ENCODE data around the gene MAP6D1. TPM values are rescaled to one million over a fixed set of nuclear protein-coding genes. Genes with fewer than 3 reads are reported as not detected.

MAP6D1 gene
- total and polyA plus RNA-seq, 9 of the 15 experiments (the other 6 are each of a cell fraction or from before 2014, with no cell fraction given): 0.16 to 1.5 (median 0.44) TPM; not detected in 3

DNA sequence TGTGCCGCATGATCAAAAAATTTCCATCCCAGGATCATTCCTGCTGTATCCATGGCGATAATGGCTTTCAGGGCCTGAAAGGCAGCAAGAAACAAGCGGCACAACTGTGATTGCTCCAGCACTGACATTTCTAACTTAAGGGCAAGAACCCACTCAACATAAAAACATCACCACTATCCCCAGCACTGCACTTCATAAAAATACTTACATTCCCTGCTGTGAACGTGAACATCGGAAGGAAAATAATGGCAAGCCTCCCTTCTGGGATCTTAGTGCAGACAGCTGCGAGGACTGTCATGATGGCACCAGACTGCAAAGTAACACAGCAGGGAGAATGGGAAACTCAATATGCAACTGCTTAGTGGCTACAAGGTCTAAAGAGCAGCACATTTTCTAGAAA is 8.1 kb upstream of the MAP6D1 start:
- no TSS peak for BruUV-seq (replicated peaks)
- peaks cover 56% of the 10 kb centered on the region for H3K36me3 ChIP-seq (ENCODE audit: control insufficient read depth, insufficient read depth, low read length)
- in situ Hi-C loops (cut with MboI) (no loop called here), intact Hi-C loops (cut with micrococcal nuclease) (no loop called here)
- DNase-seq (ENCODE audit: extremely low read depth in 1 of 4, low spot score in 3 of 4) (no peak), ATAC-seq (no peak), FAIRE-seq (no peak)
- 90% methylated on average over 6 of the region's 6 CpGs for WGBS (ENCODE audit: insufficient coverage, low coverage, missing lambda C conversion rate)
- H3K9me3 ChIP-seq (replicated peaks; ENCODE audit: control insufficient read depth, insufficient read depth, low read depth, low read length): no peaks in the 10 kb centered on the region
- no peak overlapping the region for H3K4me2 ChIP-seq (ENCODE audit: insufficient read depth, low read length)
- no peaks in the 10 kb centered on the region for H3K4me1 ChIP-seq (replicated peaks in 1 of 2; ENCODE audit: control insufficient read depth in 2 of 2, insufficient read depth in 2 of 2, low read length in 2 of 2)
- CTCF ChIA-PET (ENCODE audit: low intra/inter-chr PET ratio): no interaction called here
- no peaks in the 10 kb centered on the region for H3K27me3 ChIP-seq (ENCODE audit: control insufficient read depth in 2 of 2, insufficient read depth in 2 of 2, low read length in 2 of 2)
- H3K27ac ChIP-seq (ENCODE audit: extremely low read depth, low read depth, low read length): no peak overlapping the region
- TF ChIP-seq RNF2 (IDR thresholded peaks at IDR 0.05): no peak
- no peak for TF ChIP-seq SMARCB1 (IDR thresholded peaks at IDR 0.05; ENCODE audit: insufficient read length, low read depth)
- no peak for TF ChIP-seq NFIX (CRISPR knock-in tag; IDR thresholded peaks at IDR 0.05; ENCODE audit: low read depth)
- no peak for TF ChIP-seq CTCF (IDR thresholded peaks at IDR 0.05 in 2 of 3, conservative IDR thresholded peaks at IDR 0.05 in 1 of 3; ENCODE audit: insufficient read depth in 2 of 3, low read depth in 1 of 3, low read length in 3 of 3)
- no peak for TF ChIP-seq CBX8 (IDR thresholded peaks at IDR 0.05; ENCODE audit: borderline replicate concordance, extremely low read depth, low read depth, low read length, poor library complexity, severe bottlenecking)
- no peak for TF ChIP-seq THRB (CRISPR knock-in tag; conservative IDR thresholded peaks at IDR 0.05)
- TF ChIP-seq SMARCA5 (IDR thresholded peaks at IDR 0.05): no peak
- TF ChIP-seq DPF2 (IDR thresholded peaks at IDR 0.05): no peak
- TF ChIP-seq HDAC3 (IDR thresholded peaks at IDR 0.05; ENCODE audit: borderline replicate concordance, partially characterized antibody): no peak
- no peak for TF ChIP-seq EWSR1 (IDR thresholded peaks at IDR 0.05; ENCODE audit: borderline replicate concordance, low read depth, partially characterized antibody)
- no peak for TF ChIP-seq BMI1 (IDR thresholded peaks at IDR 0.05; ENCODE audit: low read length)
- no peak for TF ChIP-seq ZSCAN32 (CRISPR knock-in tag; IDR thresholded peaks at IDR 0.05)
- no peak for TF ChIP-seq LEF1 (IDR thresholded peaks at IDR 0.05)
- TF ChIP-seq MXI1 (IDR thresholded peaks at IDR 0.05; ENCODE audit: low read depth, low read length): no peak
- no peak for TF ChIP-seq ZNF212 (CRISPR knock-in tag; IDR thresholded peaks at IDR 0.05)
- TF ChIP-seq PREB (CRISPR knock-in tag; IDR thresholded peaks at IDR 0.05): no peak
- TF ChIP-seq GABPB1 (CRISPR knock-in tag; IDR thresholded peaks at IDR 0.05): no peak
- POLR2A ChIA-PET: no interaction called here
- H2AFZ ChIP-seq (ENCODE audit: low read depth, low read length): no peak overlapping the region
- H3K79me2 ChIP-seq (ENCODE audit: control insufficient read depth, insufficient read depth, low read length): no peaks in the 10 kb centered on the region
- no peaks in the 10 kb centered on the region for H4K20me1 ChIP-seq (replicated peaks; ENCODE audit: control insufficient read depth, insufficient read depth, low read length)
- no peak overlapping the region for H3K9ac ChIP-seq (ENCODE audit: insufficient read depth in 1 of 2, low read depth in 2 of 2, low read length in 2 of 2)
- H3K9me1 ChIP-seq (ENCODE audit: control insufficient read depth, insufficient read depth, low read length): no peaks in the 10 kb centered on the region
- no peak overlapping the region for H3K4me3 ChIP-seq
